Omental fat pad (tissue), 4 donors: ENCODE results near the gene B3GALT5. TPM values are rescaled to one million over a fixed set of nuclear protein-coding genes. Genes with fewer than 3 reads are reported as not detected.

ENCODE experiments used
- ATAC-seq: fragments of 150-250 bp; one replicate; pipeline ENCODE4 v1.9.1; 2016; ENCODE audit warnings: mild to moderate bottlenecking, moderate library complexity; ENCODE audit not compliant: low FRiP score
- DNase-seq: peaks from one replicate; pipeline ENCODE4 v3.0.0-alpha.2; 2019; ENCODE audit warnings: low spot score
- CTCF ChIP-seq, 3 donors: fragments of 450-650 bp; IDR thresholded peaks; one replicate each; pipeline ENCODE4 v1.5.1; 2016 to 2017; ENCODE audit warnings: antibody characterized with exemption in 3 of 3, mild to moderate bottlenecking in 3 of 3, moderate library complexity in 2 of 3
- total RNA-seq, 4 donors: library from RNA; depleted of rRNA; stranded (reverse); fragments of >200 nt; gene quantifications; one replicate each; pipeline ENCODE4 v1.1.0, GENCODE V29; 2016

Gene B3GALT5
- total RNA-seq, 4 donors from 2014 or later, result not detected

- TF ChIP-seq CTCF (IDR thresholded peaks at IDR 0.05), result no peak
- DNase-seq, result no peak
Measured at GRCh38 chr21:39644062-39644560, 31.4 kb downstream of the B3GALT5 start.

GRCh38 chr21:39645331-39645730 is 32.6 kb downstream of the B3GALT5 start:
- DNase-seq, result no peak
- no peak for TF ChIP-seq CTCF (IDR thresholded peaks at IDR 0.05)
- no peak for ATAC-seq

More at GRCh38 chr21:39644062-39644560, 31.4 kb downstream of the B3GALT5 start:
- ATAC-seq, result no peak

- no peak for TF ChIP-seq CTCF (IDR thresholded peaks at IDR 0.05)
Measured at GRCh38 chr21:39647476-39647875, 34.7 kb downstream of the B3GALT5 start.

GRCh38 chr21:39648879-39649278 is 36.1 kb downstream of the B3GALT5 start:
- ATAC-seq, result no peak
- no peak for DNase-seq
- TF ChIP-seq CTCF (IDR thresholded peaks at IDR 0.05), result no peak

More at GRCh38 chr21:39647476-39647875, 34.7 kb downstream of the B3GALT5 start:
- DNase-seq, result no peak
- no peak for ATAC-seq

- no peak for DNase-seq
- TF ChIP-seq CTCF (IDR thresholded peaks at IDR 0.05), result no peak
- ATAC-seq, result no peak
Measured at GRCh38 chr21:39649526-39649925, 36.8 kb downstream of the B3GALT5 start.

GRCh38 chr21:39650306-39650705 is 37.6 kb downstream of the B3GALT5 start:
- no peak for DNase-seq
- TF ChIP-seq CTCF (IDR thresholded peaks at IDR 0.05), result no peak
- no peak for ATAC-seq

GRCh38 chr21:39650801-39651200 is 38.1 kb downstream of the B3GALT5 start:
- no peak for TF ChIP-seq CTCF (IDR thresholded peaks at IDR 0.05)
- no peak for ATAC-seq
- no peak for DNase-seq
